B cell (primary cell): Measurements from ENCODE around the gene TMEM234. TPM values are rescaled to one million over a fixed set of nuclear protein-coding genes. Genes with fewer than 3 reads are reported as not detected.

Experiments
- ATAC-seq: fragments of 200-7000 bp; cut with Tn5 transposase; one replicate; pipeline ENCODE4 v1.10.0; 2021; ENCODE audit warnings: low read depth, mild to moderate bottlenecking, moderate number of reproducible peaks, moderate library complexity
- CTCF ChIA-PET: fragments of 350-600 bp; sonication (Branson Sonifier 250); formaldehyde crosslinking; loops from one replicate; lab custom pipeline; 2021; ENCODE audit warnings: antibody characterized with exemption, inconsistent platforms; lab: Charles Lee
- POLR2A ChIA-PET: fragments of 350-600 bp; sonication (Branson Sonifier 250); formaldehyde crosslinking; loops from one replicate; lab custom pipeline; 2021; ENCODE audit warnings: antibody characterized with exemption; lab: Charles Lee
- DNase-seq: peaks from one replicate; pipeline ENCODE4 v3.0.0; 2013
- H2AFZ ChIP-seq: 2 replicates; pipeline ENCODE4 v1.6.1; 2012; ENCODE audit warnings: mild to moderate bottlenecking, low read depth, low read length; ENCODE audit not compliant: insufficient read depth, poor library complexity, severe bottlenecking
- H3K27ac ChIP-seq, 2 donors: 1 replicate in 1 of 2; 2 replicates in 1 of 2; pipeline ENCODE4 v1.5.1; 2012 to 2013; ENCODE audit warnings: low read length in 2 of 2, mild to moderate bottlenecking in 2 of 2, moderate library complexity in 1 of 2
- H3K27me3 ChIP-seq, 4 experiments: fragments of 200-600 bp in 1 of 4; sonication (generic) in 1 of 4; replicated peaks in 1 of 4; 1 replicate in 2 of 4; 2 replicates in 2 of 4; pipeline versions ENCODE4 v1.6.1 to v1.7.0; 2013 to 2016; ENCODE audit warnings: low read length in 3 of 4, mild to moderate bottlenecking in 2 of 4, mixed read lengths in 1 of 4, moderate library complexity in 1 of 4; ENCODE audit not compliant: insufficient read depth in 4 of 4, control insufficient read depth in 3 of 4; ENCODE audit errors: control extremely low read depth in 1 of 4
- H3K36me3 ChIP-seq, 2 experiments: replicated peaks in 1 of 2; 1 replicate in 1 of 2; 2 replicates in 1 of 2; pipeline versions ENCODE4 v1.6.1 to v1.7.1; 2013; ENCODE audit warnings: low read length in 1 of 2; ENCODE audit not compliant: insufficient read depth in 2 of 2, control insufficient read depth in 1 of 2; ENCODE audit errors: control extremely low read depth in 1 of 2, extremely low read depth in 1 of 2
- H3K4me1 ChIP-seq, 2 donors: fragments of 200-600 bp in 1 of 2; sonication (generic) in 1 of 2; 1 replicate in 1 of 2; 2 replicates in 1 of 2; pipeline versions ENCODE4 v1.5.1 to v1.6.1; 2013 to 2017; ENCODE audit warnings: low read length in 2 of 2; ENCODE audit not compliant: control insufficient read depth in 2 of 2, insufficient read depth in 2 of 2
- H3K4me2 ChIP-seq: replicated peaks from 2 replicates; pipeline ENCODE3; 2012; ENCODE audit warnings: mild to moderate bottlenecking, low read depth, low read length; ENCODE audit not compliant: poor library complexity, severe bottlenecking
- H3K4me3 ChIP-seq, 5 experiments: fragments of 200-600 bp in 1 of 5; sonication (generic) in 1 of 5; 1 replicate in 3 of 5; 2 replicates in 2 of 5; pipeline versions ENCODE4 v1.5.1 to v1.7.0; 2011 to 2016; ENCODE audit warnings: low read length in 4 of 5, mild to moderate bottlenecking in 4 of 5, low read depth in 2 of 5, control low read depth in 1 of 5, moderate library complexity in 1 of 5; ENCODE audit not compliant: insufficient read depth in 1 of 5; ENCODE audit errors: control extremely low read depth in 1 of 5, extremely low read depth in 1 of 5
- H3K79me2 ChIP-seq: fragments of 200-600 bp; sonication (generic); one replicate; pipeline ENCODE4 v1.6.0; 2016; ENCODE audit warnings: low read length; ENCODE audit not compliant: control insufficient read depth, insufficient read depth
- H3K9ac ChIP-seq: fragments of 200-600 bp; sonication (generic); 2 replicates; pipeline ENCODE4 v1.6.1; 2017; ENCODE audit warnings: mild to moderate bottlenecking, low read length, moderate library complexity
- H3K9me3 ChIP-seq, 3 donors: one replicate each; pipeline versions ENCODE4 v1.6.1 to v1.7.1; 2013; ENCODE audit warnings: low read length in 2 of 3; ENCODE audit not compliant: control insufficient read depth in 2 of 3, insufficient read depth in 1 of 3; ENCODE audit errors: control extremely low read depth in 1 of 3
- H4K20me1 ChIP-seq: 2 replicates; pipeline ENCODE4 v1.6.0; 2012; ENCODE audit warnings: mild to moderate bottlenecking, low read length; ENCODE audit not compliant: insufficient read depth, control insufficient read depth, poor library complexity, severe bottlenecking
- H3K27ac Mint-ChIP-seq: one replicate; pipeline ENCODE4 v1.8.0; 2021; ENCODE audit warnings: mixed read lengths
- H3K27me3 Mint-ChIP-seq: one replicate; pipeline ENCODE4 v1.8.0; 2021; ENCODE audit warnings: mixed read lengths
- H3K4me1 Mint-ChIP-seq: one replicate; pipeline ENCODE4 v1.8.0; 2021; ENCODE audit warnings: mixed read lengths
- H3K4me3 Mint-ChIP-seq: one replicate; pipeline ENCODE4 v1.8.0; 2021; ENCODE audit warnings: mixed read lengths
- H3K9me3 Mint-ChIP-seq: one replicate; pipeline ENCODE4 v1.8.0; 2022; ENCODE audit warnings: mixed read lengths; ENCODE audit not compliant: insufficient read depth
- EZH2 ChIP-seq: IDR thresholded peaks from 2 replicates; pipeline ENCODE4 v1.6.1; 2012; ENCODE audit warnings: borderline replicate concordance, low read depth, mild to moderate bottlenecking, moderate library complexity, low read length; ENCODE audit not compliant: insufficient read depth, poor library complexity, severe bottlenecking
- WGBS: methylation state at CpG from one replicate; pipeline ENCODE4 v1.1.5; 2013; ENCODE audit warnings: missing lambda C conversion rate; ENCODE audit not compliant: insufficient coverage; 5-methylcytosine and 5-hydroxymethylcytosine counted together
- intact Hi-C: fragments of 100-400 bp; cut with micrococcal nuclease; formaldehyde crosslinking; loops from one replicate; pipeline ENCODE4 v1.10.0; 2022
- polyA plus RNA-seq: library from polyadenylated mRNA; depleted of rRNA; stranded (reverse); fragments of >200 nt; gene quantifications from 2 replicates; pipeline ENCODE4 v1.2.3, GENCODE V29; 2012
- total RNA-seq, 2 donors: library from RNA; stranded (reverse); fragments of 120-200 nt in 1 of 2; gene quantifications; 1 replicate in 1 of 2; 2 replicates in 1 of 2; pipeline versions ENCODE4 v1.2.3 to v1.2.4, GENCODE V29; 2013 to 2022
- TF ChIP-seq, protein P1 (sequence below): fragments of 200-600 bp; IDR thresholded peaks from one replicate; pipeline ENCODE4 v1.8.0; 2022; ENCODE audit warnings: antibody characterized with exemption, mild to moderate bottlenecking

TMEM234 gene
- total and polyA plus RNA-seq, 2 donors (not counting 1 experiment from before 2014, with no cell fraction given): 22.0 to 60.8 TPM

DNA sequence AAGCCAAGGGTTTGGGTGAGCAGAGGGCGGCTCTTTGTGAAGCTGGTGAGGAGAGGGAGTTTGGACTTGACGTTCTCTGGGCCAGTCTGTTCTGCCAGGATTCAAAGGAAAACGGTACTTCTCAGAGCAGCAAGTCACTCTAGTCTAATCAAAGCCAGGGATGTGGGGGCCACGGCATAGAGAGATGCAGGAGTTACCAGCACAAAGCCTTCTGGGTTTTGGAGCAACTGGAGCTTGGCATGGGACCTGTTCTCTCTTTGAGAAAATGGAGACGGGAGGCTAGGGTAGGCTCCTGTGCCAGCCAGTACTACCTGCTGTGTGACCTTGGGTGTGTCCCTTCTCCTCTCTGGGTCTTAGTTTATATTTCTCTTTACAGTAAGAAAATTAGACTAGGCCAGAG, 40.6 kb downstream of the TMEM234 start:
- ChIA-PET CTCF (interaction anchor here (0.6 to 1.1 kb wide), 3 partner anchors 11 to 67 kb away, joined by 3 read pairs; no protein-coding TSS in a partner anchor), POLR2A (interaction anchor here (0.7 kb wide), 1 partner anchor 59 kb away, joined by 3 read pairs; no protein-coding TSS in a partner anchor)
- no peaks in the 10 kb centered on the region for H3K27me3 ChIP-seq
- Mint-ChIP-seq H3K27me3 (no peaks in the 10 kb centered on the region), H3K27ac (peak overlapping the region; percentile 50), H3K4me3 (peak overlapping the region; percentile 96), H3K9me3 (no peaks in the 10 kb centered on the region), H3K4me1 (peaks cover 44% of the 10 kb centered on the region)
- H3K4me2 ChIP-seq: peak overlapping the region; percentile 99
- DNase-seq: no peak
- WGBS: 98% methylated on average over 4 of the region's 5 CpGs
- no peak overlapping the region for H3K9ac ChIP-seq
- TF ChIP-seq, protein P1, sequence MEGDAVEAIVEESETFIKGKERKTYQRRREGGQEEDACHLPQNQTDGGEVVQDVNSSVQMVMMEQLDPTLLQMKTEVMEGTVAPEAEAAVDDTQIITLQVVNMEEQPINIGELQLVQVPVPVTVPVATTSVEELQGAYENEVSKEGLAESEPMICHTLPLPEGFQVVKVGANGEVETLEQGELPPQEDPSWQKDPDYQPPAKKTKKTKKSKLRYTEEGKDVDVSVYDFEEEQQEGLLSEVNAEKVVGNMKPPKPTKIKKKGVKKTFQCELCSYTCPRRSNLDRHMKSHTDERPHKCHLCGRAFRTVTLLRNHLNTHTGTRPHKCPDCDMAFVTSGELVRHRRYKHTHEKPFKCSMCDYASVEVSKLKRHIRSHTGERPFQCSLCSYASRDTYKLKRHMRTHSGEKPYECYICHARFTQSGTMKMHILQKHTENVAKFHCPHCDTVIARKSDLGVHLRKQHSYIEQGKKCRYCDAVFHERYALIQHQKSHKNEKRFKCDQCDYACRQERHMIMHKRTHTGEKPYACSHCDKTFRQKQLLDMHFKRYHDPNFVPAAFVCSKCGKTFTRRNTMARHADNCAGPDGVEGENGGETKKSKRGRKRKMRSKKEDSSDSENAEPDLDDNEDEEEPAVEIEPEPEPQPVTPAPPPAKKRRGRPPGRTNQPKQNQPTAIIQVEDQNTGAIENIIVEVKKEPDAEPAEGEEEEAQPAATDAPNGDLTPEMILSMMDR: no peak
- no peak for TF ChIP-seq EZH2
- H3K36me3 ChIP-seq: peaks cover 0 to 27% of the 10 kb centered on the region in 2 experiments
- peaks cover 57% of the 10 kb centered on the region for H3K79me2 ChIP-seq
- peaks cover 21 to 31% of the 10 kb centered on the region in 2 donors for H3K4me1 ChIP-seq
- H3K9me3 ChIP-seq: no peaks in the 10 kb centered on the region
- H3K27ac ChIP-seq: no peak overlapping the region
- H3K4me3 ChIP-seq: no peak overlapping the region
- no peak overlapping the region for H2AFZ ChIP-seq
- H4K20me1 ChIP-seq: peaks cover 33% of the 10 kb centered on the region
- ATAC-seq: no peak
- intact Hi-C loops: no loop called here

GRCh38 chr1:32181065-32181464, 41.1 kb downstream of the TMEM234 start:
- peaks cover 40% of the 10 kb centered on the region for H3K4me1 Mint-ChIP-seq
- Histone ChIP-seq H3K79me2 (peaks cover 52% of the 10 kb centered on the region), H4K20me1 (peaks cover 28% of the 10 kb centered on the region), H3K4me1 (peaks cover 21 to 31% of the 10 kb centered on the region in 2 donors), H3K9me3 (no peaks in the 10 kb centered on the region), H3K27me3 (no peaks in the 10 kb centered on the region), H3K4me2 (peak overlapping the region; percentile 99), H2AFZ (no peak overlapping the region), H3K4me3 (peak overlapping the region in 2 of 5 experiments; percentile 73 to 92), H3K27ac (peak overlapping the region in 1 of 2 donors; percentile 90), H3K36me3 (peaks cover 0 to 23% of the 10 kb centered on the region in 2 experiments), H3K9ac (peak overlapping the region; percentile 82)
- H3K9me3 Mint-ChIP-seq: no peaks in the 10 kb centered on the region
- H3K27ac Mint-ChIP-seq: peak overlapping the region; percentile 84
- no peaks in the 10 kb centered on the region for H3K27me3 Mint-ChIP-seq
- DNase-seq (no peak), ATAC-seq (no peak)
- TF ChIP-seq, protein P1: no peak
- no peak for TF ChIP-seq EZH2
- H3K4me3 Mint-ChIP-seq: peak overlapping the region; percentile 96
- ChIA-PET CTCF (interaction anchor here (0.8 to 2.0 kb wide), 3 partner anchors 14 to 116 kb away, joined by 3 to 6 read pairs (median 3); no protein-coding TSS in a partner anchor), POLR2A (interaction anchor here (0.7 to 2.0 kb wide), 2 partner anchors 20 to 60 kb away, joined by 3 to 11 read pairs; partner anchors contain the start of gene CCDC28B)
- intact Hi-C loops: no loop called here
- 92% methylated on average over 9 of the region's 9 CpGs for WGBS
